HG03571 (cell line): ENCODE data around the gene DOCK2.

Experiments used
- ATAC-seq: cut with Tn5 transposase; IDR thresholded peaks from one replicate; pipeline ENCODE4 v1.9.1; 2021; ENCODE audit not compliant: unreplicated experiment

Gene DOCK2

GRCh38 chr5:169850409-169850808, 213.3 kb downstream of the DOCK2 start:
- ATAC-seq = no peak

- ATAC-seq = no peak
Observed at GRCh38 chr5:169851321-169851850, 214.3 kb downstream of the DOCK2 start.

DNA sequence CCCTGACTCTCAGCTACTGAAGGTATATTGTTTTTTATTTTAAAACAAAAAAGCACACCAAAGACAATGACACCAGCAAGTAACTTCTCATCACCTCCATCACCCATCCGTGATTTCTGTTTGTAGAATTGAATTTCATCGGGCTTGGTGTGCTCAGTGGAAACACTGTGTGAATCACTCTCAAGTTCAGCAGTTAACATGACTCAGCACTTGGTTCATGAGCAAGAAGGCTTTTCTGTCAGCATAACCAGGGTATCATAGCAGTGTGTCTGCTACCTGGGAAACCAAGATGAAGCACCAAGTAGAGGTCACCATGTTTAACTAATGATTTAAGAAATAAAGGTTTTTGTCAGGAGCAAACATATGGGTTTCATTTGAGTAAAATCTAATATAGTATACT, 219.5 kb downstream of the DOCK2 start:
- no peak for ATAC-seq

DNA sequence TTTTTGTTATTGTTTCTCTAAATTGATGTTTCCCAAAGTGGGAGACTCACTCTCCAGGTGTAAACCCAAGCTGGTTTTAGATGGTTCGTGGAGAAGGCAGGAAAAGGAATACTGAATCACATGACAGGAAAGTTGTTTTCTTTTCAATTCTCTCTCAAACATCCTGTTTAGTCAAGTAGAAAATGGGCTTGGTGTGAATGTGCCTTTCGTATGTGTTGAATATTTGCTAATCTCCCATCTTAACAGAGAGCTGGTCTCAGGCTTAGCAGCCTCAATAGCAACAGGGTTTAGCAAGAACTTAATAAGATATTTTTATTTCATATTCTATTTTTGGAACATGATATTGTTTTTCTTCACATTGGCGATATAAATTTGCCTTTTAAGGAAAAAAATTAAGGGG, 223.5 kb downstream of the DOCK2 start:
- peak; percentile 60 for ATAC-seq

GRCh38 chr5:169861433-169861832, 224.4 kb downstream of the DOCK2 start:
- ATAC-seq = no peak

DNA sequence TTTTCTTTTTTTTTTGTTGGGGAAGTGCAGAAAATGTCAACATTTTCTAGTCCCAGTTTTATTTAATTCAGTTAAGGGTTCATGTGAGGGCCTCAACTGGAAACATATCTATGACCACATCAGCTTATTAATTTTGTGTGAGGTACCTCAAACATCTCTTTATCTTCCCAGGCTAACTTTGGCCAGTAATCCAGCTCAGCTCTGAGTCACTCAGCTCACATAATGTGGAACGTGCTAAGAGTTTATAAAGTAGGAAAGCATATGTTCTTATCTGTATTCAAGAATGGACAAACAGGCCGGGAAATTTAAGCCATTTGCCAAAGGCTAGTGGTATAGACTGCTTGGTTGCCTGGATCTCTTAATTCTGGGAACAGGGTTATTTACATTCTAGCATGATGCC, 224.9 kb downstream of the DOCK2 start:
- no peak for ATAC-seq

GRCh38 chr5:169862391-169862811, 225.3 kb downstream of the DOCK2 start:
- no peak for ATAC-seq

DNA sequence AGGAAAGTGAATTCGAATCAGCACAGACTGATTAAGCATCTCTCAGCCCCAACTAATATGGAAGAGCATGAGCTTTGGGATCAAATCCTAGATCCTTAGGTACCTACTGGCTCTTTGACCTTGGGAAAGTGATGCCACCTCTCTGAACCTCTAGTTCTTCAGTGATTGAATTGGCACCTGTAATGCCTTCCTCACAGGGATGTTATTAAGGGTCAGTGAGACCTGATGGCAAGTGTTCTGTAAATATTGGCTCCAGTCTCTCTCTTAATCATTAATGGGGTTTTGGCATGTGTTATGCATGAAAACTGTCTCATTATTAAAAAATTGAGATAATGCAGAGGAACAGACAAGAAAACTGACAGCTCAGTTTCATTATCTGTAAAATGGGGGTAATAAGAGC, 227.4 kb downstream of the DOCK2 start:
- no peak for ATAC-seq

DNA sequence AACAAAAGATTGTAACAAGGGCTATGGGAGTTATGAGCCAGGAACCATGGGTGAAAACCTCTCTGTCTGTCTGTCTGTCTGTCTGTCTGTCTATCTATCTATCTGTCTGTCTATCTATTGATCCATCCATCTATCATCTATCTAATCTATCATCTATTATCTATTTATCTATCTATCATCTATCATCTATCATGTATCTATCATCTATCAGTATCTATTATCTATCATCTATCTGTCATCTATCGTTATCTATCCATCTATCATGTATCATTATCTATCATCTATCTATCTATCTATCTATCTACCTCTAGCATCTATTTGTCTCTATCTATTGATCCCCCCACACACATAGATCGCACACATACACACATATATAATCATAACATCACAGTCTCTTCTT, 230.3 kb downstream of the DOCK2 start:
- no peak for ATAC-seq

DNA sequence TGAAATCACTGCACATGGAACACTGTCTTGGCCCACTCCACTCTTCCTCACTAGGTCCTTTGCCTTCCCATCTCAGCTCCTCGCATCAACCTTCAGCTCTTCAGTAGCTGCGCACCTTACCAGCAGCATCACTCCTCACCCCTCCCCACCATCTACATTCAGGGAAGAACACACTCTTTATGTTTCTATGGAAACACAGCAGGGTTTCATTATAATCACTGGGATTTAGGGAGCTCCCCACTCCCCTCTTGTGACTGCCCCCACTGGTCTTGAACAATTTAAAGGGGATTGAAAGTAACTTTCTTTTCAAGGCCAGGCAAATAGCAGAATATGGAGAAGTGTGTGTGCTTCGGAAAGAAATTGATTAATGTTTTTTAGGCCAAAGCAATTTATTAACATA, 232.0 kb downstream of the DOCK2 start:
- no peak for ATAC-seq

GRCh38 chr5:169870211-169870610, 233.1 kb downstream of the DOCK2 start:
- no peak for ATAC-seq

GRCh38 chr5:169871826-169872490, 234.9 kb downstream of the DOCK2 start:
- ATAC-seq = no peak

DNA sequence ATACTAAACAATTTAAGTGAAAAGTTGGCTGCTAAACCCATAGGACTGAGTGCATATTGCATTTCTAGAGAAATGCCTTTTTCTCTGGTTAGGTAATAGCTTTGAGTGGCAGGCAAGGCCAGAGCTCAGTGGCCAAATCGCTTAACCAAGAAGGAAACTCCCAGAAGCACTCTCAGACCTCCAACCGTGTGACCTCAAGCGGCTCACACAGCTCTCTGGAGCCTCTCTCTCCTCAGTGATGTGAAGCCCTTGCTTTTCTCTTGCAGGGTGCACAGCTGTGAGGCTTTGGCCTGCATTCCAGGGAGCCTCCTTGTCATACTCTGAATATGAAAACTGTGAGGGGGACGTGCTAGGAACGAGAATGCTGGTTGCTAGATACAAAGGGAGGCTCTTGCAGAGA, 236.6 kb downstream of the DOCK2 start:
- ATAC-seq = no peak

DNA sequence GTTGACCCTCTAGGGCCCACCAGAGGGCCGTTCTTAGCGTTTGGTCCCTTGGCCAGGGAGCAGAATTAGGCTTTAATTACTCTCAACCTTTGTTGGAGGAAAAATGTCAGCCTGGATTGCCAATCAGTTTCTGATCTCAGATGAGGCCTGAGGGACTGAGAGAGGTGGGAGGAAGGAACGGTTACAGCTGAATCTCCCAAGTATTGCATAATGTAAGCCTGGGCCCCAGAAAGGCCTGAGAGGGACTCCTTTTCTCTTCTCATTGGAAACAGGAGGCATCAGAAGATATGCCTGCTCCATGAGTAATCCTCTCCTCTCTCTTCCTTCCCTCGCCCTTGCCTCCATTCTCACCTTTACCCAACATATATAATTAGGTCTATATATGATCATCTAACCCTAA, 237.5 kb downstream of the DOCK2 start:
- ATAC-seq = no peak

GRCh38 chr5:169875091-169875728, 238.1 kb downstream of the DOCK2 start:
- ATAC-seq = no peak

DNA sequence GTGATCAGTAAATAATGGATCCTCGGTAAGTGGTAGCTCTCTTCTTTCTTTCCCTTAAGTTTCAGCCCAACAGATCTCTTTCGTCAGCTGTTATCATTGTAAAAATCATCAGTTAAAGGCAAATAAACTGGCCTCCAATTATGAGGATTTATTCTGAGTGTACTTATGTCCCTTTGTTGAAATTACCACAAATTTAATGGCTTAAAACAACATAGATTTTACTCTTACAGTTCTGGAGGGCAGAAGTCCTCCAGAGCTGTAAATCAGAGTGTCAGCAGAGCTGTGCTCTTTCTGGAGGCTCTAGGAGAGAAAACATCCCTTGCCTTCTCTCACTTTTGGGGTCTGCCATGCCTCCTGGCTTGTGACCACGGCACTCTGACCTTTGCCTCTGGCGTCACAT, 238.7 kb downstream of the DOCK2 start:
- ATAC-seq = no peak

GRCh38 chr5:169876386-169876785, 239.3 kb downstream of the DOCK2 start:
- no peak for ATAC-seq

DNA sequence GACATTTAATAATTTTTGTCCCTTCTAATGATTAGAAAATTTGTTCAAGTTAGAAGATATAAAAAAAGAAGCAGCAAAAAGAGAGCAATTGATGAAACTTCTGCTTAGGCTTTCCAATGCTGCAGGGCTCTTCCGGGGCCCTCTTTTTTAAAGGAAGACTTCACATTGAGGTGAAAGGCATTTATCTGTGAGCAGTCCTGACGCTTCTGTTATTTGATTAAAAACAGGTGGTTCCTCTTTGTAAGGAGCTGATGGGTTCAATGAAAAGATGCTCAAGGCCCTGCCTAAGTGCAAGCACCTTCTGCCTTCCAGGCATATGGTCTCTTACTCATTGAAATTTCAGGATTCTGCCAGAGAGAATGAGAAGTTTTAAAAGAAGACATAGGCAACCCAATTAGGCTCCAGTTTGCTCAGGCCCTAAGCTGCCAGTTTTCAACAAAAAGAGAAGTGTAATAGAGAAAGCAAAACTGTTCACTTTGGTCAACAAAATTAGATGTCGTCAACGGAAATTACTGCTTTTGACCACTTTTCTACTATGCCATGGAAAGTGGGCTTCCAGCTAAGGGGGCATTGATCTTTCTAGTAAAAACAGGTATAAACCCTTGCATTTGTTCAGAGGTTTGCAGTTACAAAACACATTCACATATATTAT, 243.1 kb downstream of the DOCK2 start:
- no peak for ATAC-seq

GRCh38 chr5:169880785-169881184, 243.7 kb downstream of the DOCK2 start:
- ATAC-seq = no peak

DNA sequence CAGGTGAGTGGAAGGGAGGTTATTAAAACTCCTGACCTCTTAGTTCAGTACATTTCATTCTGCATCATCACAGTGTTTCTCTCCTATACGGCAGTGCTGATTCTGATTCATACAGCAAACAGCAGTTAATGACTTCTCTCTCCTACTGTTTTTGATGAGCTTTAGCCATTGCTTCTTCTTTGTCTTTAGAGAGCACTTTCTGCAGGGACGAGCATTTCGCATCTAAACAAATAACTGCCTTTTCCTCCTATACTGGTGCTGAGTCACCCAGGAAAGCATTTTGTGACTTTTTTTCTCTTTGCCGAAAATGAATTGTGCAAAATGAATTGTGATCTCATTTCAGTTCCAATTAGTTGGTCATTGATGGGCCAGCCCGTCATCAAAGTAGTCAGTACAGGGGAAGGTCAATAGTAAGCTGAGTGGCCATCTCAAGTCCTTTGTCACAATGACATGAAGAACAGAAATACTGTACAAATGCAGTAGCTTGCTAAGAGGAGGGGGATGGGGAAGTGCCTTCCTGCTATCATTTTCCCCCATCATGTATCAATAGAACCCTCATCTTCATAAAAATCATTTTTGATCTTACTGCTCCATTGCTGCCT, 244.7 kb downstream of the DOCK2 start:
- ATAC-seq = no peak

- no peak for ATAC-seq
Observed at GRCh38 chr5:169886033-169886432, 249.0 kb downstream of the DOCK2 start.

GRCh38 chr5:169886677-169887076, 249.6 kb downstream of the DOCK2 start:
- ATAC-seq = no peak
